Astrocyte of the cerebellum (primary cell): Measurements from ENCODE around the gene TMEFF2.

ENCODE experiments used
- DNase-seq: peaks from one replicate; pipeline ENCODE4 v3.0.0-alpha.2; 2011; ENCODE audit warnings: low read depth
- H3K4me3 ChIP-seq: 2 replicates; pipeline ENCODE4 v1.5.1; 2011; ENCODE audit warnings: mild to moderate bottlenecking, low read depth, low read length, moderate library complexity
- CTCF ChIP-seq: IDR thresholded peaks from 2 replicates; pipeline ENCODE4 v1.5.1; 2012; ENCODE audit warnings: low read length, low read depth, moderate library complexity, mild to moderate bottlenecking; ENCODE audit errors: missing control alignments
- in situ Hi-C: cut with HindIII; loops from 2 replicates; pipeline ENCODE4 v1.10.0; 2017; ENCODE audit warnings: low sequenced_read_pairs

The TMEFF2 gene

GRCh38 chr2:191910518-191910917, 284.2 kb downstream of the TMEFF2 start:
- no peak overlapping the region for H3K4me3 ChIP-seq
- in situ Hi-C loops = no loop called here
- peak; percentile 32 for DNase-seq
- no peak for TF ChIP-seq CTCF

GRCh38 chr2:191908874-191909273, 285.9 kb downstream of the TMEFF2 start:
- in situ Hi-C loops = no loop called here
- DNase-seq = no peak
- no peak for TF ChIP-seq CTCF
- no peak overlapping the region for H3K4me3 ChIP-seq

- H3K4me3 ChIP-seq = no peak overlapping the region
- DNase-seq = no peak
- in situ Hi-C loops = no loop called here
- no peak for TF ChIP-seq CTCF
These were observed 287.2 kb downstream of the TMEFF2 start for GRCh38 chr2:191907545-191907944.

- TF ChIP-seq CTCF = no peak
- no peak overlapping the region for H3K4me3 ChIP-seq
- no peak for DNase-seq
- in situ Hi-C loops = no loop called here
These were observed 287.6 kb downstream of the TMEFF2 start for GRCh38 chr2:191907091-191907490.

GRCh38 chr2:191905336-191905735, 289.4 kb downstream of the TMEFF2 start:
- no peak for TF ChIP-seq CTCF
- H3K4me3 ChIP-seq = no peak overlapping the region
- DNase-seq = no peak
- in situ Hi-C loops = no loop called here

GRCh38 chr2:191901031-191901430, 293.7 kb downstream of the TMEFF2 start:
- no peak overlapping the region for H3K4me3 ChIP-seq
- no peak for TF ChIP-seq CTCF
- in situ Hi-C loops = no loop called here
- DNase-seq = no peak

- peak; percentile 78 for DNase-seq
- in situ Hi-C loops = no loop called here
These were observed 295.3 kb downstream of the TMEFF2 start for GRCh38 chr2:191899410-191899809.

More at GRCh38 chr2:191899410-191899809, 295.3 kb downstream of the TMEFF2 start:
- no peak overlapping the region for H3K4me3 ChIP-seq
- TF ChIP-seq CTCF = no peak
